ENCODE data around the gene CHM.
A peak's percentile ranks its signal among the peaks of the same experiment; 100 is the strongest.

CHM gene

GRCh38 chrX:86047174-86047935 lies at the start of gene CHM:
TSS of gene CHM (minus strand) at chrX:86047558. CDS start at chrX:86047532, 26 bp downstream.
- DNase-seq (ENCODE audit: low spot score) = peak; percentile 59
- no peak for TF ChIP-seq CTCF (IDR thresholded peaks at IDR 0.05; ENCODE audit: extremely low read depth, missing control alignments)

- TF ChIP-seq CTCF (IDR thresholded peaks at IDR 0.05; ENCODE audit: extremely low read depth, missing control alignments) = no peak
- no peak for DNase-seq (ENCODE audit: low spot score)
Measured at GRCh38 chrX:86078650-86079049, 31.3 kb upstream of the CHM start.

- no peak for TF ChIP-seq CTCF (IDR thresholded peaks at IDR 0.05; ENCODE audit: extremely low read depth, missing control alignments)
- no peak for DNase-seq (ENCODE audit: low spot score)
Measured at GRCh38 chrX:86066998-86067397, 19.6 kb upstream of the CHM start.

- TF ChIP-seq CTCF (IDR thresholded peaks at IDR 0.05; ENCODE audit: extremely low read depth, missing control alignments) = no peak
- DNase-seq (ENCODE audit: low spot score) = no peak
Measured at GRCh38 chrX:86061407-86061806, 14.0 kb upstream of the CHM start.

- no peak for DNase-seq (ENCODE audit: low spot score)
- TF ChIP-seq CTCF (IDR thresholded peaks at IDR 0.05; ENCODE audit: extremely low read depth, missing control alignments) = no peak
Measured at GRCh38 chrX:86051741-86052140, 4.4 kb upstream of the CHM start.

GRCh38 chrX:86047936-86048280 lies 550 bp upstream of the CHM start:
- no peak for TF ChIP-seq CTCF (IDR thresholded peaks at IDR 0.05; ENCODE audit: extremely low read depth, missing control alignments)
- DNase-seq (ENCODE audit: low spot score) = no peak

- DNase-seq (ENCODE audit: low spot score) = no peak
- TF ChIP-seq CTCF (IDR thresholded peaks at IDR 0.05; ENCODE audit: extremely low read depth, missing control alignments) = no peak
Measured at GRCh38 chrX:86044216-86044615, 3.1 kb downstream of the CHM start.
